HL-60/S4 treated with retinoic acid at 250 ng/mL for 4 days and 3 days (cell line): ENCODE data around the gene SORT1.

ENCODE experiments used
- in situ Hi-C: fragments of 300-500 bp; cut with MboI; formaldehyde crosslinking; loops from 2 replicates; pipeline ENCODE4 v1.7.0; 2022; ENCODE audit warnings: low sequenced_read_pairs

SORT1 gene

DNA sequence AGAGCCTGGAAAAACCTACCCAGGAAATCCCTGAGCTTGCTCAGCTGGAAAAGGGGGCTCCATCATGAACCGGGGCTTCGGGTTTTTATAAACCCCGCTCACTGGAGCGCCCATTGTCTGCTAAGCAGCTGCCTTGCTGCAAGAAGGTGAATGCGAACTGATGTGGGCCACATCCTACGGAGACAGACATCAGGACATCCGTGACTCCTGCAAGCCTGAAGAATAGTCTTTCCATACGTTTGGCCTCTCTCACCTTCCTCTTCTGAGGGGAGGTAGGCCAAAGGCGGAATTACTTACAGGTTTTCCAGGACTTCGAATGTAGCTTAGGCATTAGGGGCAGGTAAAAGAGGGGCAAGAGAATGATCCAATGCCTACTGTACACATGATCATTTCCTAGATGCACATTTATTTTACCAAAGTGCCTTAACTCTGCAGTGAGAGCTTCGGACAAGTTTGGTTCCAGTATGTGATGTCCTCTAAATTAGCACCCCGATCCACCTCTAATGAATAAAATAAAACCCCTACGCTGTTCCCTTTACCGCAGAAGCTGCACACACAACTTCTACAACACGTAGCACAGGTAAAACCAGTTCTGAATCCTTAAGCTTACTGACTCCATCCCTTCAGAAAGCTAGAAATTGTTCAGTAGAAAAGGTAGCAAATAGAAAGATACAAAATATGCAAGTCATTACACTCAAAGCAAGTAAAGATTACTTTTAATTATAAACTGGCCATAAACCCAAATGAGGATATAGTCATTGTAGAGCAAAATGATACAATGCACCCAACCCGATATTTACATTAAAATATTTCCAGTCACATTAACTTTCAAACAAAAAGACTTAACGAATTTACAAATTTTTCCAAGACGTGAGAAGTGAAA lies 866 bp upstream of the SORT1 start:
- in situ Hi-C loops: loop anchor here (10.0 kb wide), 1 partner anchor 114 kb away; the partner anchor contains the start of gene PSRC1

DNA sequence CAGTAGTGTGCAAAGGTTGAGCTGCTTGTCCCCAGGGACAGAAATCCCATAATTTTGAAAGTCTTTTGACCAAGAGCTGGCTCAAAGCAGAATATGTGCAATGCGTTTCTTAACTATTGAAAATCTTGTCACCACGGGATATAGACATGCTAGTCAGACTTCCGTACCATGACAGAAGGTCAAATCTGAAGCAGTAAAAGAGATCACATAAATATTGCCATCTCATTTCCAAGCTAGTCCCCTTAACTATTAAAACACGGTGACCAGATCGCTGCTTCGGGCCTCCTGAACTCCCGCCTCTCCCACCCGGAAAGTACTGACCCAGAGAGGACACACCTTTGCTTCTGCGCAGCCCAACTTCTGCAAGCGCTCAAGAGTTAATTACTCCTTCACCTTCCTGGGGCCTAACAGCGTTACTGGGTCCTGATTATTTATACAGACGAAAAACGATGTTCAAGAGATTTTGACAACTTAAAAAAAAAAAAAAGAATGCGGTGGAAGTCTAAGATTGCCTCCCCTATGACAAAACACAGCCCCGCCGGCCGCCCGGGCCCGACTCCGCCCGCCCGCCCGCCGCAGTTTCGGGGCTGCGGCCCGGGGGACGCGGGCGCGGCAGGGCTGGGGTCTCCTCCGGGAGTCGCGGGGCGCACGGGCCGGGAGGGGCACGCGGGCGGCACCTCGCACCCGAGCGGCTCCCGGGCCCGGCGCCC lies 692 bp downstream of the SORT1 start:
- in situ Hi-C loops: loop anchor here (10.0 kb wide), 1 partner anchor 112 kb away; the partner anchor contains the start of gene PSRC1

DNA sequence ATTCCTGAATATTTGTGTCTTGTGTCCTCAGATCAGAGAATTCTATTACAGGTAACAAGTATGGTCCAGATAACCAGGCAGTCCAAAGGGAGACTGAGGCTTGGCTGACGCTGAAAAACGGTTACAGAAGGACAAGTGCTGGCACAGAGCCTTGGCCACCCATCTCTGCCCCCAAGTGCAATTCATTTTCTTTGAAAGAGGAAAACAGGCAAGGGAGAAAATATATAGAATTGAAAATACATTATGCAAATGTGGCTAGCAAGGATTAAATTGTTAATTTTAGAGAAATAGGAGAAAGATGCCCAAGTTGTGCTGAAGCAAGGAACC lies 1.2 kb downstream of the SORT1 start:
- in situ Hi-C loops: loop anchor here (10.0 kb wide), 1 partner anchor 112 kb away; the partner anchor contains the start of gene PSRC1

DNA sequence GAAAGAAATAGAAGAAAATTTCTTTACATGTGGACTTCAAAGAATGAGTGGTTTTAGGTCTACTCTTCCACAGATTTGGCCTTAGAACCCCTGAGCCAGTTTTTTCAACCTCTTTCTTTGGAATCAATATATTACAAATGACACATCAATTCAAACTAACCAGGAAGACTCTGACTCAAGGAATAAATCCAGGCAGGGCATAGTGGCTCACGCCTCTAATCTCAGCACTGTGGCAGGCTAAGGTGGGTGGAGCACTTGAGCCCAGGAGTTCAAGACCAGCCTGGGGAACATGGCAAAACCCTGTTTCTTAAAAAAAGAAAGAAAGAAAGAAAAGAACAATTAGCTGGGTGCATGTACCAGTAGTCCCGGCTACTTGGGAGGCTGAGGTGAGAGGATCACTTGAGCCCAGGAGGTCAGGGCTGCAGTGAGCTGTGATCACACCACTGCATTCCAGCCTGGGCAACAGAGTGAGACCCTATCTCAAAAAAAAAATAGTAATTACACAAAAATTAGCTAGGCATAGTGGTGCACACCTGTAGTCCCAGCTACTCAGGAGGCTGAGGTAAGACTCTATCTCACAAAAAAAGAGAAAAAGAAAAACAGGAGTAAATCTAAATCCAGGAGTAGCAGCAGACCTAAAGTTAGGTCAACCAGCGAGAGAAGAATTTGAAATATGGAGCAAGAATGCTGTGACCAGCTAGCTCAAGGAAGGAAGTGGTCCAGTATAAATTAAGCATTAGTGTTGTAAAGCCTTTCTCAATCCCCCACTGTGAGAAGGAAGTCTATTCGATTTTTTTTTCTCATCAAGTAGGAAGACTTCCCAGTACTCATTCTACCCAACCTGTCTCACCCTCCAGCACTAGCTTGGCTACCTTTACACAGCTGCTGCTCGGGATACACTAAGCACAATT lies 1.9 kb downstream of the SORT1 start:
- in situ Hi-C loops: loop anchor here (10.0 kb wide), 1 partner anchor 111 kb away; the partner anchor contains the start of gene PSRC1

DNA sequence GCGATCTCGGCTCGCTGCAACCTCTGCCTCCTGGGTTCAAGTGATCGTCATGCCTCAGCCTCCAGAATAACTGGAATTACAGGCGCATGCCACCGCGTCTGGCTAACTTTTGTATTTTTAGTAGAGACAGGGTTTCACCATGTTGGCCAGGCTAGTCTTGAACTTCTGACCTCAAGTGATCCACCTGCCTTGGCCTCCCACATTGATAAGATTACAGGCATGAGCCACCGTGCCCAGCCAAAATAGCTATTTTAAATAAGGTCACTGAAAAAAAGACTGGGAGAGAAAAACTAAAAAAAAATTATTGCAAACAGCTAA lies 2.5 kb downstream of the SORT1 start:
- in situ Hi-C loops: loop anchor here (10.0 kb wide), 1 partner anchor 110 kb away; the partner anchor contains the start of gene PSRC1

DNA sequence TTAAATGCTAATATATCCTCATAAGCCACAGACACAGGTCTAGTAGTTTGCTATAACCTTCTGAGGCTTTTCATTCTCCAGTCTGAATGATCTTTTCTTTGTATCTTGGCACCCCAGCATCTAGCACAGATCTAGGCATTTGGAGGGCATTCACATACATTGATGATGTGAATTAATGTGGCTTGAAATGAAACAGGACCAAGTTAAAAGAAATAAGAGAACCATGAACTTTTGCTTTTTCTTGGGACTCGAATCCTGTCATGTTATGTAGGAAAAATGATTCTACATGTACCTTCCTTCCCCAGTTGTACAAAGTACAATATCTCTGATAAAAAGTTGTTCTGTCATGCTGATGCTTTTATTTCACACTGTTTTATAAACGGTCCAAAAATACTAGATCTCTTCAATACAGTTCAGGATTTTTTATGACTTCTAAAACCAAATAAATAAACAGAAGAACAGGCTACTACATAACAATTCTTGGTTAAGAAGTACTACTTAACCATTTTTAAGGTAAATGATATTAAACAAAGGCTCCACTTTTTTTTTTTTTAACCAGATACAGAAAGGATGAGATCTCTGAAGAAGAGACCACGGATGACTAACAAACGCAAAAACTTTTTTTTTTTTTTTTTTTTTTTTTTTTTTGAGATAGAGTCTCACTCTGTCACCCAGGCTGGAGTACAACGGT lies 3.0 kb downstream of the SORT1 start:
- in situ Hi-C loops: loop anchor here (10.0 kb wide), 1 partner anchor 110 kb away; the partner anchor contains the start of gene PSRC1

DNA sequence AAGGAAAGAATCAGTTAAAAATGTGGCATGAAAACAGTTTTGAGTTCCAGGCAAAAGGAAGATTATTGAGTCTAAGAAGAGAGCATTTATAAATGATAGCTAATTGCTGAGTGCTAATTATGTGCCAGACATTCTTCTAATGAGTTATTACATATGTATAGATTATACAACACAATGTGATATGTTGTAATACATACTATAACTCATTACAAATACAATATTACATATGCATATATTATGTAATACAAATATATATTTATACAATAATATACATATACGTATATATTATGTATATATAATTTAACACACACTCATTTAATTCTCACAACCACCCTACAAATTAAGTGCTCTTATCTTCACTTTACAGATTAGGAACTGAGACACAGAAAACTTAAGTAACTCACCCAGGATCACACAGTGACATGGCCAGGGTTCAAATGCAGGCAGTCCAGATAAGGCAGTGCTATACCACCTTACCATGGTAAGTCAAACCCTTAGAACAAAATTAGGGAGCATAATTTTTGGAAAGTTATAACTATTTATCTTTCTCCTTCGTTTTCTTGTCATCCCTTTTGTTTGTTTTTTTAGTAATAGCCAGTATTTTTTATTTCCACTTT lies 4.0 kb downstream of the SORT1 start:
- in situ Hi-C loops: loop anchor here (10.0 kb wide), 1 partner anchor 109 kb away; the partner anchor contains the start of gene PSRC1

DNA sequence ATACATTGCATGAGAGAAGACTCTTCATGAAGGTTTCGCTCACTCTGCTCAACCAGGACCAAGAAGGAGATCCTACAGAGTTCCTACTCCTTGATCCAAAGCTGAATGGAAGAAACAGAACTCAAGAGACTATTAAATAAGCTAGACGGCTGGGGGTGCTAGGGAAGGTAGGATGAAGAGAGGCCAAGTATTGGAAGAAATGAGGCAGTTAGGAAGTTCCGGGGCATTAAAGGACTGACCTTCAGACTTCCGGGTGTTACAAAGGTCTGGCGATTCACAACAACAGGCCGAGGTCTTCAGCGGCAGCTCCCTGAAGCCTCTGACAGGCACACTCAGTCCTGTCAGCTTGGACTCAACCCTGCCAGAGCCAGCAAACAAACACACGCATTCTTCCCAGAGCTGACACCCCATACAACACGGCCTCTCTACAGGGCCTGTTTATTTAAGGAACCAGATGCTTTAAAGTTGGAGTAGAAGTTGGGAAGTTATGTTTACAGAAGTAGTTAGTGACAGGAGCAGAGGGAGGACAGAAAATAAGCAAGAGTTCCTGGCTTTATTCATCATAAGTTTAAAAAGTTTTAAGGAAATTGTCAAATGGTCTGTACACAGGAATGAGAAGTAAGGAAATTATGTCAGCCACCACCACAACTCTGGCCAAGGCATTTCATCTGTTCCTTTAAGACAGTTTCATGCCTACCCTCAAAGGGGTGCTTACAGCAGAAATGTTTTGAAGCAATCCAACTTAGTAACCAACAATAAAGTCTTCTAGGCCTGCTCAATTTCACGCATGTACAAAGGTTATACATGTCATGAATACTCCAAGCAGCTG lies 4.7 kb downstream of the SORT1 start:
- in situ Hi-C loops: loop anchor here (10.0 kb wide), 1 partner anchor 108 kb away; the partner anchor contains the start of gene PSRC1

DNA sequence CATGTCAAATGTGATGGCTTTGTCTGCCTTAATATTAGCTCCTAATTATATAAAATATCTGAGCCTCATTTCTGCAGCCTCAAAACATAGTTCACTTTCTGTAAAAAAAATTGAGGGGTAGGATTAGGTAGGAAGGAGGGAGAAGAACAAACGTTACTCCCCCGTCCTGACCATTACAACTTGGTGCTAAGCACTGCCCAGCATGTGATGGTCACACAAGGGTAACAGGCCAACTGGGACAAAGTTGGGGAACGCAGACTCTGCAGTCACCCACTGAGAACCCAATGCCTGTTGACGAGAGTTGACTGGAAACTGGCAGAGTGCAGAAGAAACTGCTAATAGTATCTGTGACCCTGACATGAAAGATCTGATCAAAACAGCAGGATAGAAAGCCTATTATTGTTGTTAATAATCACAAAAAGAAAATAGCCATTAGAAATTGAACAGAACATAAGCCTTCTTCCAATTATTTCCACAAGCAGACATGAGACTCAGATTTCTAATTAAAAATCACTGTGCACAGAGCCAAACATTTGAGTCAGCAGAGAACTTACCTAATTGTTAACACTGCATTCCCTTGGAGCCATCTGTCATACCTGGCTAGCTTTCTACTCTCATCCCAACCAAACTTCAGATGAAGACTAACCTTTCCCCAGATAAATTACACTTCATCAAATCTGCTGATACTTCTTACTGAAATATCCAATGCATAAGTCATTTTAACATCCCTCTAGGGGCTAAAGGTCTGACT lies 5.5 kb downstream of the SORT1 start:
- in situ Hi-C loops: loop anchor here (10.0 kb wide), 1 partner anchor 107 kb away; the partner anchor contains the start of gene PSRC1

DNA sequence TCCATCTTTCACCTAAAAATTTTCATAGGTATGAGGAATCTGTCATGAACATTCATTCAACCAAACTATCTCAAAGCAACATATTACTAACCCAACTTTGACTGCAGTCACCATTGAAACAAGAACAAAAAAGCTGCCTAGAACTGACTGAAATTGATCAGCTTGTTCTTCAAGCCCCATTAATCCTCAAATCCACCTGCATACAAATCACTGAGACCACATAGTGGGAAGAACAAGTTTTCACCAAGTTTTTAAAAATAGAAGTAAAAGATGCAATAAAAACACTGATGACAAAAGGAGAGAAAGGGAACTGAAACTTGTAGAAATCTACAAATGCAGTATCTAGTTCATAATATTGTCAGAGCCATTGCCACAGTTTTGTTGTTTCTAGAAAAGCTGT lies 6.1 kb downstream of the SORT1 start:
- in situ Hi-C loops: loop anchor here (10.0 kb wide), 1 partner anchor 107 kb away; the partner anchor contains the start of gene PSRC1

DNA sequence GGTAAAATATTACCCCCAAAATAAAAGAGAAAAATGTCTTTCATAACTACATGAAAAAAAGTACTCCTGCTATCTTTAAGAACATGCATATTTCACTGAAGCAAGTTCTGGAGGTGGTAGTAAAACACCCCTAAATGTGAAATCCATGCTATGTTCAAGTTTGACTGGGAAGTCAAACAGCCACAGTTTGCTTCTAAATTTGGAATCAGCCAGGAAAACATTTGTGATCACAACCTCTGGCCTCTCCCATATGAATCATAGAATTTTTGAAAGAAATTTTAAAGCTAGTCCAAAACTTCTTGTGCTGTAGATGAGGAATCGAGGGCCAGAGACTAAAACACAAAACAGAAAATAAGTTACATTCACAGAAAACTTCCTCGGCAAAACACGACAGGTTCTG lies 6.6 kb downstream of the SORT1 start:
- in situ Hi-C loops: loop anchor here (10.0 kb wide), 1 partner anchor 106 kb away; the partner anchor contains the start of gene PSRC1

DNA sequence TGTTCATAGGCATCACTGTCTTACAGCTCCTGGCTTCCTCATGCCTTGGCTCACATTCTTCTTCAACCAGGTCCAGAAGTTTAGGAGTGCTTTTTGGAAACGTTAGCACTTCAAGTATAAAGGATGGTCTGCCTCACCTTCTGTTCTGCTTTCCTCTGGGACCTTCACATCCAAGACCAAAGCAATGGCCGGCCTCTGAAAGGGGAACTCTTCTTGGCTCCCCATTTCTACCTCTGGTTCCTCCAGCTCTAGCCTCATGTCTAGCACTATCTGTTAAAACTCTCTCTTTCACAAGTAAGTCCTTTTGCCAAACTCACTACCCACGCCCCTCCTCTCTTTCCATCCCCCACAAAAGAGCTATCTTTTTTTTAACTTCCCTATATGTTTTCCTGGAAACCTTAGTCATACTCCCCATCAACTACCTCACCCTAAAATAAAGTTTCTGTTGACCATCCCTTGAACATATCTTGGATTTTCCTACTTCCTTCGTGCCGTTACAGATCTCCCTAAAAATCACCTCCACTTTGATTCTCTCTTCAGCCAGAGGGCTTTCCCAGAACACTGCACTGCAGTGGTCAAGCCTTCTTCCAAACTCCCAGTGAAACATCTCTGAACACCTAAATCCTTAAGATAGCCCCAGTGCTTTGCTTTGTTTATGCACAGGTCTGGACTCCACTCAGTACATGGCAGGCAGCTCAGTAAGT lies 7.9 kb downstream of the SORT1 start:
- in situ Hi-C loops: loop anchor here (10.0 kb wide), 1 partner anchor 105 kb away; the partner anchor contains the start of gene PSRC1

DNA sequence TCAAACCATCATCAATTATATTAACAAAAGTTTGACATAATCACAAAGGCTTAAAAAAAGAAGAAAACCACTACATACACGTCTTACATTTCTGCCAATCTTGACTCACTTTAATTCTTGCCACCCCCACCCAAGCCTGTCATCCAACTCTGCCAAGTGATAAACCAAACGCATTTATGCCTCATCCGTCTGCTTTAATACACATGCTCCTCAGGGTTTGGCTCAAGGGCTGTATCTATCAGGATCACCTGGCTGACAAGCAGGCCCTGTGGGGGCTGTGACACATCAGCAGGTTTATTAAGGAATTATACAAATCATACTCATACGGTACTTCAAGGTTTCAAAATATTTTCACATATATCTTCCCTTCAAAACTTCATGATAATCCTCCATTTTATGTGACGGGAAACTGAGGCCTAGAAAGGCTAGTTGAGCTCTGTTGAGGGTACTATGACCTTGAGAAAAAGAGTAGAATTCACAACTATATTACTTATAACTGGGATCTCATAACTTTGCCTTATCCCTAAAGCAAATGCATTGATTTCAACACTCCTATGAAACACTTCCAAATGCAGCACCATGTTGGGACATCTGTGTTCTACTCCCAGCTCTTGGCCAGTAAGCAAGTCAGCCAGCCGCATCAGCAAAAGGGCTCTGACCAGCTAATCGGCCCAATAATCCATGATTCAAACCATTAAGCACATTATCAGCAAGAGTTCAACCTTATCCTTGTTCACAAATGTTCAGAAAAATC lies 8.7 kb downstream of the SORT1 start:
- in situ Hi-C loops: no loop called here

DNA sequence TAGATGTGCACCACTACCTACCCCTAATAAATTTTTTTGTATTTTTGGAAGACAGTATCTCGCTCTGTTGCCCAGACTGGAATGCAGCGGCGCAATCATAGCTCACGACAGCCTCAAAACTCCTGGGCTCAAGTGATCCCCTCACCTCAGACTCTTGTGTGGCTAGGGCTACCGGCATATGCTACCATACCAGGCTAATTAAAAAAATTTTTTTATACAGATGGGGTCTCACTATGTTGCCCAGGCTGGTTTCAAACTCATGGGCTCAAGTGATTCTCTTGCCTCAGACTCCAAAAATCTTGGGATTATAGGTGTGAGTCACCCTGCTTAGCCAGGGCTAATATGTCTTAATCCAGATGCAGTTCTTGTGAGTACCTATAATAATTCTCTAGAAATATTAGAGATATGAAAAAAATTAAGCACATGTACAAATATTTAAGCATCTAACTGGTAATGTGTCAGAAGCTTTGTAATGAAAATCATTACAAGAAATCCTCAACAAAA lies 9.5 kb downstream of the SORT1 start:
- in situ Hi-C loops: no loop called here

DNA sequence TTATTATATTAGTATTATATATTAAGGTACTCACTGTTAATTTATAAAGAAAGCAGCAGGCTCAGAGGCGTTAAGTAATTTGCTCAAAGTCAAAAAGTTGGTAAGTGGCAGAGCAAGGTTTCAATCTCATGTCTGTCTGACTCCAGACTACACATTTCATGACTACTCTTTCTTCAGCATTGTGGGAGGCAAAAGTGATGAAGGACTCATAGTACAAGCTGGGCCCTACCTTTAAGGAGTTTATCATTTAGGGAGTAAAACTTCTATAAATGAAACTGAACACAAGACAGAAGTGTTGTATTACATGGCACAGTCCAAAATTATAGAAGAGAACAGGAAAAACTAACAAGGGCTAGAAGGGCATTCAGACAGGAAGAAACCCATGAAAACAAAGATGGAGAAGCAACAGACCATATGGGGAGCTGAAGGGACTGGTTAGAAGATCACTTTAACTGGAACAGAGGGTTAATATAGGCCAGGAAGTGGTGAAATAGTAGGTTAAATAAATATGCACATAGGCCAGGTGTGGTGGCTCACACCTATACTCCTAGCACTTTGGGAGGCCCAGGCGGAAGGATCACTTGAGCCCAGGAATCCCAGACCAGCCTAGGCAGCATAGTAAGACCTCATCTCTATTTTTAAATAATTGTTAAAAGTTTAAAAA lies 11.5 kb downstream of the SORT1 start:
- in situ Hi-C loops: no loop called here

DNA sequence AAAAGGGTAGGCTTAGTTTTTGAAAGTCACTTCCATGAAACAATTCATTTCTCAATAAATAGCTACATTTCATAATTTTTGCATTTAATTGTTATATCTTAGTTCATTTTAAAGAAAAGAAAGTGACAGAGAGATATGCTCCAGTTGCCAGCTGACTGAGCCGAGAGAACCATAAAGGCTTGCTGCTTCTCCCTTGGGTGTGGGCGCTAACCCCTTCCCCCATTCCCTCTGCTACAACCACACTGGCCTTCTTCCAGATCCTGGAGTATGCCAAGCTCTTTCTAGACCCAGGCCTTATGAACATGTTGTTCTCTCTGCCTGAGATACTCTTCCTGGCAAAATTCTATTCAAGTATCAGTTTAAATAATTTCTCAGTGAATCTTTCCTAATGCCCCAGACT lies 12.3 kb downstream of the SORT1 start:
- in situ Hi-C loops: no loop called here
